IMR-90 (cell line): Measurements from ENCODE around the gene SCAF4. TPM values are rescaled to one million over a fixed set of nuclear protein-coding genes. Genes with fewer than 3 reads are reported as not detected.
A peak's percentile ranks its signal among the peaks of the same experiment; 100 is the strongest.

Experiments
- ATAC-seq: fragments of 200-7000 bp; cut with Tn5 transposase; 2 replicates; pipeline ENCODE4 v1.9.1; 2020; ENCODE audit warnings: low read depth, mild to moderate bottlenecking, moderate library complexity
- BruUV-seq: library from RNA; stranded (reverse); fragments of 400-500 nt; replicated peaks from 2 replicates; lab custom pipeline; 2021; lab: Mats Ljungman, UMichigan
- CTCF ChIA-PET: fragments of 300-600 bp; formaldehyde crosslinking; extraction: SDS; loops from one replicate; lab custom pipeline; 2021; ENCODE audit warnings: antibody characterized with exemption; lab: Yijun Ruan, JAX
- POLR2A ChIA-PET: fragments of 300-600 bp; sonication (Branson Sonifier 250); formaldehyde crosslinking; loops from one replicate; lab custom pipeline; 2022; ENCODE audit warnings: antibody characterized with exemption; ENCODE audit not compliant: unreplicated experiment; lab: Charles Lee
- DNase-seq: peaks from one replicate; pipeline ENCODE4 v3.0.0; 2013
- H2AFZ ChIP-seq: replicated peaks from 2 replicates; pipeline ENCODE3; 2013; ENCODE audit warnings: low read length, mild to moderate bottlenecking; ENCODE audit not compliant: poor library complexity
- H2AK5ac ChIP-seq: 2 replicates; pipeline ENCODE4 v1.6.1; 2013; ENCODE audit warnings: low read depth, low read length, inconsistent platforms
- H2AK9ac ChIP-seq: replicated peaks from 2 replicates; pipeline ENCODE3; 2013; ENCODE audit warnings: mild to moderate bottlenecking, low read depth, low read length, moderate library complexity; ENCODE audit not compliant: poor library complexity
- H2BK120ac ChIP-seq: 2 replicates; pipeline ENCODE4 v1.6.1; 2013; ENCODE audit warnings: low read depth, low read length, inconsistent platforms
- H2BK15ac ChIP-seq: 3 replicates; pipeline ENCODE4 v1.6.1; 2013; ENCODE audit warnings: low read depth, low read length, inconsistent platforms
- H2BK20ac ChIP-seq: 2 replicates; pipeline ENCODE4 v1.6.1; 2013; ENCODE audit warnings: low read depth, mild to moderate bottlenecking, inconsistent platforms, low read length, moderate library complexity
- H2BK5ac ChIP-seq: 2 replicates; pipeline ENCODE4 v1.6.1; 2013; ENCODE audit warnings: mild to moderate bottlenecking, low read depth, low read length, inconsistent platforms; ENCODE audit not compliant: poor library complexity, severe bottlenecking
- H3K14ac ChIP-seq: replicated peaks from 2 replicates; pipeline ENCODE4 v1.6.1; 2013; ENCODE audit warnings: low read depth, low read length, inconsistent platforms
- H3K18ac ChIP-seq: 2 replicates; pipeline ENCODE4 v1.6.1; 2013; ENCODE audit warnings: low read depth, low read length, control low read depth
- H3K23ac ChIP-seq: 2 replicates; pipeline ENCODE4 v1.6.1; 2013; ENCODE audit warnings: low read depth, low read length, inconsistent platforms
- H3K27ac ChIP-seq: 2 replicates; pipeline ENCODE4 v1.5.1; 2013; ENCODE audit warnings: mild to moderate bottlenecking, control low read depth, low read length; ENCODE audit not compliant: insufficient read depth
- H3K27me3 ChIP-seq: 2 replicates; pipeline ENCODE4 v1.6.1; 2013; ENCODE audit warnings: low read length; ENCODE audit not compliant: control insufficient read depth, insufficient read depth
- H3K36me3 ChIP-seq: 2 replicates; pipeline ENCODE4 v1.6.1; 2013; ENCODE audit warnings: low read length, mixed read lengths; ENCODE audit not compliant: control insufficient read depth, insufficient read depth
- H3K4ac ChIP-seq: 2 replicates; pipeline ENCODE4 v1.6.1; 2013; ENCODE audit warnings: low read depth, low read length, inconsistent platforms
- H3K4me1 ChIP-seq: 2 replicates; pipeline ENCODE4 v1.6.1; 2013; ENCODE audit warnings: low read length, mixed read lengths; ENCODE audit not compliant: control insufficient read depth, insufficient read depth
- H3K4me2 ChIP-seq: 2 replicates; pipeline ENCODE4 v1.6.1; 2013; ENCODE audit warnings: low read depth, mild to moderate bottlenecking, control low read depth, low read length, moderate library complexity
- H3K4me3 ChIP-seq: 2 replicates; pipeline ENCODE4 v1.5.1; 2013; ENCODE audit warnings: low read depth, mild to moderate bottlenecking, control low read depth, low read length, moderate library complexity; ENCODE audit not compliant: insufficient read depth
- H3K56ac ChIP-seq: 2 replicates; pipeline ENCODE4 v1.6.1; 2013; ENCODE audit warnings: low read length, inconsistent platforms; ENCODE audit not compliant: insufficient read depth; ENCODE audit errors: extremely low read depth
- H3K79me1 ChIP-seq, 2 experiments: 2 replicates each; pipeline ENCODE4 v1.6.1; 2013; ENCODE audit warnings: low read length in 2 of 2, inconsistent platforms in 1 of 2, low read depth in 1 of 2
- H3K9ac ChIP-seq: 2 replicates; pipeline ENCODE4 v1.6.1; 2013; ENCODE audit warnings: low read depth, low read length, control low read depth
- H3K9me1 ChIP-seq: 2 replicates; pipeline ENCODE4 v1.6.1; 2013; ENCODE audit warnings: low read length, inconsistent platforms; ENCODE audit not compliant: insufficient read depth
- H3K9me3 ChIP-seq: 2 replicates; pipeline ENCODE4 v1.6.1; 2013; ENCODE audit warnings: low read length; ENCODE audit not compliant: control insufficient read depth, insufficient read depth
- H4K20me1 ChIP-seq: 2 replicates; pipeline ENCODE4 v1.6.1; 2013; ENCODE audit warnings: low read length, inconsistent platforms; ENCODE audit not compliant: insufficient read depth
- H4K5ac ChIP-seq: 2 replicates; pipeline ENCODE4 v1.6.1; 2013; ENCODE audit warnings: mild to moderate bottlenecking, low read depth, low read length, control low read depth
- H4K8ac ChIP-seq, 2 experiments: 2 replicates each; pipeline ENCODE4 v1.6.1; 2013; ENCODE audit warnings: low read depth in 2 of 2, low read length in 2 of 2, control low read depth in 1 of 2, inconsistent platforms in 1 of 2
- H4K91ac ChIP-seq: 2 replicates; pipeline ENCODE4 v1.6.1; 2013; ENCODE audit warnings: low read depth, low read length, inconsistent platforms; ENCODE audit not compliant: insufficient read depth
- BHLHE40 ChIP-seq: fragments of 150-350 bp; IDR thresholded peaks from 2 replicates; pipeline ENCODE4 v1.6.1; 2016; ENCODE audit warnings: mild to moderate bottlenecking, low read depth, low read length
- CEBPB ChIP-seq: IDR thresholded peaks from 2 replicates; pipeline ENCODE4 v1.6.1; 2012; ENCODE audit warnings: low read depth, low read length, improper control_type of control experiment
- CHD1 ChIP-seq: IDR thresholded peaks from 2 replicates; pipeline ENCODE4 v1.6.1; 2012; ENCODE audit warnings: low read depth, low read length, improper control_type of control experiment
- MAFK ChIP-seq: IDR thresholded peaks from 2 replicates; pipeline ENCODE4 v1.6.1; 2012; ENCODE audit warnings: low read depth, low read length, improper control_type of control experiment
- MAZ ChIP-seq: IDR thresholded peaks from 2 replicates; pipeline ENCODE4 v1.6.1; 2012; ENCODE audit warnings: low read depth, mild to moderate bottlenecking, low read length, improper control_type of control experiment, moderate library complexity, borderline replicate concordance
- MXI1 ChIP-seq: IDR thresholded peaks from 2 replicates; pipeline ENCODE4 v1.6.1; 2012; ENCODE audit warnings: low read depth, mild to moderate bottlenecking, low read length, moderate library complexity, borderline replicate concordance
- NFE2L2 ChIP-seq: fragments of 150-350 bp; IDR thresholded peaks from 2 replicates; pipeline ENCODE4 v1.6.1; 2016; ENCODE audit warnings: low read depth, mild to moderate bottlenecking, low read length
- RAD21 ChIP-seq: IDR thresholded peaks from 2 replicates; pipeline ENCODE4 v1.6.1; 2012; ENCODE audit warnings: low read length, improper control_type of control experiment
- RCOR1 ChIP-seq: IDR thresholded peaks from 2 replicates; pipeline ENCODE4 v1.6.1; 2012; ENCODE audit warnings: mild to moderate bottlenecking, low read length, improper control_type of control experiment; ENCODE audit not compliant: insufficient replicate concordance
- SMC3 ChIP-seq: fragments of 150-350 bp; IDR thresholded peaks from 2 replicates; pipeline ENCODE4 v1.6.1; 2016; ENCODE audit warnings: low read depth, mild to moderate bottlenecking, antibody characterized with exemption, low read length, moderate library complexity
- WGBS, 2 experiments: methylation state at CpG; one replicate each; pipeline versions ENCODE4 v1.1.5 to v1.1.7; 2013; ENCODE audit warnings: missing lambda C conversion rate in 2 of 2; ENCODE audit not compliant: insufficient read length in 1 of 2; ENCODE audit errors: extremely low coverage in 2 of 2; 5-methylcytosine and 5-hydroxymethylcytosine counted together
- dilution Hi-C: fragments of 300-500 bp; cut with HindIII; formaldehyde crosslinking; loops from one replicate; pipeline ENCODE4 v1.14.3; 2018; ENCODE audit warnings: low sequenced_read_pairs; ENCODE audit not compliant: unreplicated experiment
- in situ Hi-C: fragments of 300-500 bp; cut with MboI; formaldehyde crosslinking; loops from 3 replicates; pipeline ENCODE4 v1.14.3; 2019; ENCODE audit warnings: low sequenced_read_pairs, inconsistent platforms, mixed read lengths
- intact Hi-C: fragments of 100-400 bp; cut with micrococcal nuclease; formaldehyde crosslinking; loops from 2 replicates; pipeline ENCODE4 v1.10.0; 2022
- polyA plus RNA-seq, 3 experiments: library from polyadenylated mRNA; depleted of rRNA; stranded (reverse); fragments of >200 nt; gene quantifications; 2 replicates each; pipeline ENCODE4 v1.2.3, GENCODE V29; 2012; ENCODE audit warnings: low replicate concordance in 1 of 3
- total RNA-seq: library from RNA; depleted of rRNA; stranded (reverse); fragments of >200 nt; gene quantifications from 2 replicates; pipeline ENCODE4 v1.2.3, GENCODE V29; 2012
- TF ChIP-seq, protein P1 (sequence below): conservative IDR thresholded peaks from 2 replicates; pipeline ENCODE4 v1.5.1; 2012; ENCODE audit warnings: mild to moderate bottlenecking, low read depth, low read length, improper control_type of control experiment
- TF ChIP-seq, protein P2 (sequence below): fragments of 150-350 bp; IDR thresholded peaks from 2 replicates; pipeline ENCODE4 v1.6.1; 2017; ENCODE audit warnings: mild to moderate bottlenecking, antibody characterized with exemption, low read length, low read depth
- TF ChIP-seq, protein P3 (sequence below): fragments of 150-350 bp; IDR thresholded peaks from 2 replicates; pipeline ENCODE4 v1.6.1; 2016; ENCODE audit warnings: low read depth, mild to moderate bottlenecking, low read length, moderate library complexity, borderline replicate concordance

Gene SCAF4
- total and polyA plus RNA-seq, 2 of the 4 experiments (the other 2 are of a cell fraction), result 2.7 to 12.1 TPM

DNA sequence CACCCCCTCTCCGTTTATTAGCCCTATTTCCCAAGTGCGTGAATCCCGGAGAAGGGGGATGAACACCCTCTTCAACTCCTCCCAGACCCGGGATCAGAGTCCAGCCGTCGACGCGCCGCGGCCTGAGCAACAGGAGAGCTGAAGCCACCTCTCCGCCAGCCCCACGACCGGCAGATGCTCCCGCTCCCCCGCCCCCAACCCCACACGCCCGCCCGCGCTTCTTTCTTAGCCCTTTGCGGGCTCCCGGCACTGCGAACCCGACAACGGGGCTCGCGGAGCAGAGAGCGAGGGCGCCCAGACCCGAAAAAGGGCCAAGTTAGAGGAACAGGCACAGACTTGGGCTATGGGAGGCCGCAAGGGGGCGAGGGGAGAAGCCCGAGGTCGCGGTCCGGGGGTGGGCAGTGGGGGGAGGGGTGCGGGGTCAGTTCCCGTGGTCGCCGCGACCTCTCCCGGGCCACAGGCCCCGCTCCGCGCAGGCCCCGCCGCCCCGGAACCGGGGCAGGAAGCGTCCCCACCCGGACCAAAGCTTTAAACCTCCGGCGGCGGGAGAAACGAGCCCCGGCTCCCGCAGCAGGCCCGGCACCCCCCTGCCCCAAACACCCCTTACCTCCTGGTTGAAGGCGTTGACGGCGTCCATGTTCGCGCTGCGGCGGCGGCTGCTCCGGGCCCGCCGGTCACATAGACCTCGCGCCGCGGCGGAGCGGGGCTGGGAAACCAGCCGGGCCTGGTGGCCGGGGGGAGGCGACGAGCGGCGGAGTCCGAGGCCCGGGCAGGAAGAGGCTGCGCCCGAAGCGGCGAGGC is 662 bp downstream of the SCAF4 start:
- Histone ChIP-seq H3K79me1 (peaks cover 3 to 22% of the 10 kb centered on the region in 2 experiments; a peak in 2 of 4 replicates), H3K18ac (no peak overlapping the region; the same call in 1 of the 2 replicates), H4K91ac (no peak overlapping the region), H3K56ac (0 out of 2 replicates have a peak overlapping the region, but pooled peaks have one; percentile 50), H3K4me2 (peak overlapping the region; percentile 98), H2BK120ac (no peak overlapping the region), H4K20me1 (peaks cover 50% of the 10 kb centered on the region), H4K8ac (peak overlapping the region; percentile 44 to 58; a peak in 2 of 4 replicates), H3K4ac (peak overlapping the region; percentile 69), H2BK5ac (peak overlapping the region; percentile 85), H3K4me3 (peak overlapping the region; percentile 92), H2AK5ac (no peak overlapping the region; the same call in 1 of the 2 replicates), H4K5ac (peak overlapping the region; percentile 49), H2AFZ (peak overlapping the region; percentile 91), H2BK15ac (no peak overlapping the region), H2BK20ac (no peak overlapping the region), H3K9me3 (no peaks in the 10 kb centered on the region), H3K27me3 (no peaks in the 10 kb centered on the region), H3K14ac (peak overlapping the region; percentile 6), H3K4me1 (peaks cover 16% of the 10 kb centered on the region), H3K36me3 (peaks cover 1% of the 10 kb centered on the region), H3K9me1 (peaks cover 10% of the 10 kb centered on the region), H3K23ac (peak overlapping the region; percentile 63), H3K9ac (peak overlapping the region; percentile 94), H2AK9ac (peak overlapping the region; percentile 86), H3K27ac (peak overlapping the region; percentile 95)
- no peak for TF ChIP-seq MAFK
- TF ChIP-seq, protein P1, sequence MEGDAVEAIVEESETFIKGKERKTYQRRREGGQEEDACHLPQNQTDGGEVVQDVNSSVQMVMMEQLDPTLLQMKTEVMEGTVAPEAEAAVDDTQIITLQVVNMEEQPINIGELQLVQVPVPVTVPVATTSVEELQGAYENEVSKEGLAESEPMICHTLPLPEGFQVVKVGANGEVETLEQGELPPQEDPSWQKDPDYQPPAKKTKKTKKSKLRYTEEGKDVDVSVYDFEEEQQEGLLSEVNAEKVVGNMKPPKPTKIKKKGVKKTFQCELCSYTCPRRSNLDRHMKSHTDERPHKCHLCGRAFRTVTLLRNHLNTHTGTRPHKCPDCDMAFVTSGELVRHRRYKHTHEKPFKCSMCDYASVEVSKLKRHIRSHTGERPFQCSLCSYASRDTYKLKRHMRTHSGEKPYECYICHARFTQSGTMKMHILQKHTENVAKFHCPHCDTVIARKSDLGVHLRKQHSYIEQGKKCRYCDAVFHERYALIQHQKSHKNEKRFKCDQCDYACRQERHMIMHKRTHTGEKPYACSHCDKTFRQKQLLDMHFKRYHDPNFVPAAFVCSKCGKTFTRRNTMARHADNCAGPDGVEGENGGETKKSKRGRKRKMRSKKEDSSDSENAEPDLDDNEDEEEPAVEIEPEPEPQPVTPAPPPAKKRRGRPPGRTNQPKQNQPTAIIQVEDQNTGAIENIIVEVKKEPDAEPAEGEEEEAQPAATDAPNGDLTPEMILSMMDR, result no peak
- TF ChIP-seq MAZ, result no peak
- TF ChIP-seq NFE2L2, result no peak
- TF ChIP-seq RAD21, result no peak
- TF ChIP-seq CHD1, result no peak
- TF ChIP-seq, protein P2, sequence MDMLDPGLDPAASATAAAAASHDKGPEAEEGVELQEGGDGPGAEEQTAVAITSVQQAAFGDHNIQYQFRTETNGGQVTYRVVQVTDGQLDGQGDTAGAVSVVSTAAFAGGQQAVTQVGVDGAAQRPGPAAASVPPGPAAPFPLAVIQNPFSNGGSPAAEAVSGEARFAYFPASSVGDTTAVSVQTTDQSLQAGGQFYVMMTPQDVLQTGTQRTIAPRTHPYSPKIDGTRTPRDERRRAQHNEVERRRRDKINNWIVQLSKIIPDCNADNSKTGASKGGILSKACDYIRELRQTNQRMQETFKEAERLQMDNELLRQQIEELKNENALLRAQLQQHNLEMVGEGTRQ, result no peak
- TF ChIP-seq, protein P3, sequence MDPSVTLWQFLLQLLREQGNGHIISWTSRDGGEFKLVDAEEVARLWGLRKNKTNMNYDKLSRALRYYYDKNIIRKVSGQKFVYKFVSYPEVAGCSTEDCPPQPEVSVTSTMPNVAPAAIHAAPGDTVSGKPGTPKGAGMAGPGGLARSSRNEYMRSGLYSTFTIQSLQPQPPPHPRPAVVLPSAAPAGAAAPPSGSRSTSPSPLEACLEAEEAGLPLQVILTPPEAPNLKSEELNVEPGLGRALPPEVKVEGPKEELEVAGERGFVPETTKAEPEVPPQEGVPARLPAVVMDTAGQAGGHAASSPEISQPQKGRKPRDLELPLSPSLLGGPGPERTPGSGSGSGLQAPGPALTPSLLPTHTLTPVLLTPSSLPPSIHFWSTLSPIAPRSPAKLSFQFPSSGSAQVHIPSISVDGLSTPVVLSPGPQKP, result no peak
- TF ChIP-seq RCOR1, result no peak
- TF ChIP-seq BHLHE40, result no peak
- no peak for TF ChIP-seq MXI1
- TF ChIP-seq SMC3, result no peak
- no peak for TF ChIP-seq CEBPB
- dilution Hi-C loops, result no loop called here
- no TSS peak for BruUV-seq
- no CpG with 5 or more reads among the region's 86 CpGs for WGBS, 2 experiments
- intact Hi-C loops, result loop anchor here (5.0 kb wide), 1 partner anchor 526 kb away; no protein-coding TSS in a partner anchor
- DNase-seq (no peak), ATAC-seq (peak; percentile 12)
- ChIA-PET CTCF (no interaction called here), POLR2A (no interaction called here)
- in situ Hi-C loops, result no loop called here
